ENCODE measurements around the gene BRINP3.

GRCh38 chr1:190178827-190179226 is 298.8 kb downstream of the BRINP3 start:
- TF ChIP-seq JUNB (IDR thresholded peaks at IDR 0.05; ENCODE audit: unreplicated experiment), result no peak
- TF ChIP-seq CTCF (conservative IDR thresholded peaks at IDR 0.05; ENCODE audit: low read depth in 2 of 2), result no peak
- no peak for TF ChIP-seq POLR2AphosphoS5 (IDR thresholded peaks at IDR 0.05; ENCODE audit: low read depth)
- TF ChIP-seq REST (IDR thresholded peaks at IDR 0.05; ENCODE audit: unreplicated experiment), result no peak
- TF ChIP-seq EZH2 (IDR thresholded peaks at IDR 0.05; ENCODE audit: low read depth, unreplicated experiment), result no peak
- TF ChIP-seq EZH2phosphoT487 (IDR thresholded peaks at IDR 0.05; ENCODE audit: unreplicated experiment), result no peak
- no peak for TF ChIP-seq NANOG (IDR thresholded peaks at IDR 0.05; ENCODE audit: borderline replicate concordance)
- TF ChIP-seq STAT1 (IDR thresholded peaks at IDR 0.05; ENCODE audit: unreplicated experiment), result no peak
- no peak for TF ChIP-seq CREB1 (CRISPR knock-in tag; IDR thresholded peaks at IDR 0.05; ENCODE audit: low read depth)
- TF ChIP-seq ZNF114 (CRISPR knock-in tag; IDR thresholded peaks at IDR 0.05), result no peak
- no peak for TF ChIP-seq ZNF331 (CRISPR knock-in tag; IDR thresholded peaks at IDR 0.05; ENCODE audit: low read depth)
